Measurements from ENCODE around the gene TMEM50A.
"Not testable (repeated sequence)": the region's sequence is repeated elsewhere in the genome, so short reads cannot be mapped to it uniquely, and the experiment has no call there.

GRCh38 chr1:25320314-25320938 lies 17.7 kb upstream of the TMEM50A start:
- TF ChIP-seq POLR2AphosphoS5 (IDR thresholded peaks at IDR 0.05; ENCODE audit: low read depth, low read length); POLR2A (IDR thresholded peaks at IDR 0.05; ENCODE audit: low read depth, low read length); TAF1 (IDR thresholded peaks at IDR 0.05; ENCODE audit: borderline replicate concordance, low read depth, low read length): not testable (repeated sequence)

Data from GM12892 (cell line).